IMR-90 (cell line): ENCODE results near the gene RAPH1. TPM values are rescaled to one million over a fixed set of nuclear protein-coding genes. Genes with fewer than 3 reads are reported as not detected.

Source experiments
- ATAC-seq: fragments of 200-7000 bp; cut with Tn5 transposase; 2 replicates; pipeline ENCODE4 v1.9.1; 2020; ENCODE audit warnings: low read depth, mild to moderate bottlenecking, moderate library complexity
- BruUV-seq: library from RNA; stranded (reverse); fragments of 400-500 nt; replicated peaks from 2 replicates; lab custom pipeline; 2021; lab: Mats Ljungman, UMichigan
- CTCF ChIA-PET: fragments of 300-600 bp; formaldehyde crosslinking; extraction: SDS; loops from one replicate; lab custom pipeline; 2021; ENCODE audit warnings: antibody characterized with exemption; lab: Yijun Ruan, JAX
- POLR2A ChIA-PET: fragments of 300-600 bp; sonication (Branson Sonifier 250); formaldehyde crosslinking; loops from one replicate; lab custom pipeline; 2022; ENCODE audit warnings: antibody characterized with exemption; ENCODE audit not compliant: unreplicated experiment; lab: Charles Lee
- DNase-seq: peaks from one replicate; pipeline ENCODE4 v3.0.0; 2013
- H2AFZ ChIP-seq: replicated peaks from 2 replicates; pipeline ENCODE3; 2013; ENCODE audit warnings: low read length, mild to moderate bottlenecking; ENCODE audit not compliant: poor library complexity
- H2AK5ac ChIP-seq: 2 replicates; pipeline ENCODE4 v1.6.1; 2013; ENCODE audit warnings: low read depth, low read length, inconsistent platforms
- H2AK9ac ChIP-seq: replicated peaks from 2 replicates; pipeline ENCODE3; 2013; ENCODE audit warnings: mild to moderate bottlenecking, low read depth, low read length, moderate library complexity; ENCODE audit not compliant: poor library complexity
- H2BK120ac ChIP-seq: 2 replicates; pipeline ENCODE4 v1.6.1; 2013; ENCODE audit warnings: low read depth, low read length, inconsistent platforms
- H2BK15ac ChIP-seq: 3 replicates; pipeline ENCODE4 v1.6.1; 2013; ENCODE audit warnings: low read depth, low read length, inconsistent platforms
- H2BK20ac ChIP-seq: 2 replicates; pipeline ENCODE4 v1.6.1; 2013; ENCODE audit warnings: low read depth, mild to moderate bottlenecking, inconsistent platforms, low read length, moderate library complexity
- H2BK5ac ChIP-seq: 2 replicates; pipeline ENCODE4 v1.6.1; 2013; ENCODE audit warnings: mild to moderate bottlenecking, low read depth, low read length, inconsistent platforms; ENCODE audit not compliant: poor library complexity, severe bottlenecking
- H3K14ac ChIP-seq: replicated peaks from 2 replicates; pipeline ENCODE4 v1.6.1; 2013; ENCODE audit warnings: low read depth, low read length, inconsistent platforms
- H3K18ac ChIP-seq: 2 replicates; pipeline ENCODE4 v1.6.1; 2013; ENCODE audit warnings: low read depth, low read length, control low read depth
- H3K23ac ChIP-seq: 2 replicates; pipeline ENCODE4 v1.6.1; 2013; ENCODE audit warnings: low read depth, low read length, inconsistent platforms
- H3K27ac ChIP-seq: 2 replicates; pipeline ENCODE4 v1.5.1; 2013; ENCODE audit warnings: mild to moderate bottlenecking, control low read depth, low read length; ENCODE audit not compliant: insufficient read depth
- H3K27me3 ChIP-seq: 2 replicates; pipeline ENCODE4 v1.6.1; 2013; ENCODE audit warnings: low read length; ENCODE audit not compliant: control insufficient read depth, insufficient read depth
- H3K36me3 ChIP-seq: 2 replicates; pipeline ENCODE4 v1.6.1; 2013; ENCODE audit warnings: low read length, mixed read lengths; ENCODE audit not compliant: control insufficient read depth, insufficient read depth
- H3K4ac ChIP-seq: 2 replicates; pipeline ENCODE4 v1.6.1; 2013; ENCODE audit warnings: low read depth, low read length, inconsistent platforms
- H3K4me1 ChIP-seq: 2 replicates; pipeline ENCODE4 v1.6.1; 2013; ENCODE audit warnings: low read length, mixed read lengths; ENCODE audit not compliant: control insufficient read depth, insufficient read depth
- H3K4me2 ChIP-seq: 2 replicates; pipeline ENCODE4 v1.6.1; 2013; ENCODE audit warnings: low read depth, mild to moderate bottlenecking, control low read depth, low read length, moderate library complexity
- H3K4me3 ChIP-seq: 2 replicates; pipeline ENCODE4 v1.5.1; 2013; ENCODE audit warnings: low read depth, mild to moderate bottlenecking, control low read depth, low read length, moderate library complexity; ENCODE audit not compliant: insufficient read depth
- H3K56ac ChIP-seq: 2 replicates; pipeline ENCODE4 v1.6.1; 2013; ENCODE audit warnings: low read length, inconsistent platforms; ENCODE audit not compliant: insufficient read depth; ENCODE audit errors: extremely low read depth
- H3K79me1 ChIP-seq, 2 experiments: 2 replicates each; pipeline ENCODE4 v1.6.1; 2013; ENCODE audit warnings: low read length in 2 of 2, inconsistent platforms in 1 of 2, low read depth in 1 of 2
- H3K9ac ChIP-seq: 2 replicates; pipeline ENCODE4 v1.6.1; 2013; ENCODE audit warnings: low read depth, low read length, control low read depth
- H3K9me1 ChIP-seq: 2 replicates; pipeline ENCODE4 v1.6.1; 2013; ENCODE audit warnings: low read length, inconsistent platforms; ENCODE audit not compliant: insufficient read depth
- H3K9me3 ChIP-seq: 2 replicates; pipeline ENCODE4 v1.6.1; 2013; ENCODE audit warnings: low read length; ENCODE audit not compliant: control insufficient read depth, insufficient read depth
- H4K20me1 ChIP-seq: 2 replicates; pipeline ENCODE4 v1.6.1; 2013; ENCODE audit warnings: low read length, inconsistent platforms; ENCODE audit not compliant: insufficient read depth
- H4K5ac ChIP-seq: 2 replicates; pipeline ENCODE4 v1.6.1; 2013; ENCODE audit warnings: mild to moderate bottlenecking, low read depth, low read length, control low read depth
- H4K8ac ChIP-seq, 2 experiments: 2 replicates each; pipeline ENCODE4 v1.6.1; 2013; ENCODE audit warnings: low read depth in 2 of 2, low read length in 2 of 2, control low read depth in 1 of 2, inconsistent platforms in 1 of 2
- H4K91ac ChIP-seq: 2 replicates; pipeline ENCODE4 v1.6.1; 2013; ENCODE audit warnings: low read depth, low read length, inconsistent platforms; ENCODE audit not compliant: insufficient read depth
- POLR2A ChIP-seq: IDR thresholded peaks from 2 replicates; pipeline ENCODE4 v1.6.1; 2012; ENCODE audit warnings: mild to moderate bottlenecking, low read depth, low read length
- RCOR1 ChIP-seq: IDR thresholded peaks from 2 replicates; pipeline ENCODE4 v1.6.1; 2012; ENCODE audit warnings: mild to moderate bottlenecking, low read length, improper control_type of control experiment; ENCODE audit not compliant: insufficient replicate concordance
- SMC3 ChIP-seq: fragments of 150-350 bp; IDR thresholded peaks from 2 replicates; pipeline ENCODE4 v1.6.1; 2016; ENCODE audit warnings: low read depth, mild to moderate bottlenecking, antibody characterized with exemption, low read length, moderate library complexity
- WGBS, 2 experiments: methylation state at CpG; one replicate each; pipeline versions ENCODE4 v1.1.5 to v1.1.7; 2013; ENCODE audit warnings: missing lambda C conversion rate in 2 of 2; ENCODE audit not compliant: insufficient read length in 1 of 2; ENCODE audit errors: extremely low coverage in 2 of 2; 5-methylcytosine and 5-hydroxymethylcytosine counted together
- dilution Hi-C: fragments of 300-500 bp; cut with HindIII; formaldehyde crosslinking; loops from one replicate; pipeline ENCODE4 v1.14.3; 2018; ENCODE audit warnings: low sequenced_read_pairs; ENCODE audit not compliant: unreplicated experiment
- in situ Hi-C: fragments of 300-500 bp; cut with MboI; formaldehyde crosslinking; loops from 3 replicates; pipeline ENCODE4 v1.14.3; 2019; ENCODE audit warnings: low sequenced_read_pairs, inconsistent platforms, mixed read lengths
- intact Hi-C: fragments of 100-400 bp; cut with micrococcal nuclease; formaldehyde crosslinking; loops from 2 replicates; pipeline ENCODE4 v1.10.0; 2022
- polyA plus RNA-seq, 3 experiments: library from polyadenylated mRNA; depleted of rRNA; stranded (reverse); fragments of >200 nt; gene quantifications; 2 replicates each; pipeline ENCODE4 v1.2.3, GENCODE V29; 2012; ENCODE audit warnings: low replicate concordance in 1 of 3
- total RNA-seq: library from RNA; depleted of rRNA; stranded (reverse); fragments of >200 nt; gene quantifications from 2 replicates; pipeline ENCODE4 v1.2.3, GENCODE V29; 2012

Gene RAPH1
- total and polyA plus RNA-seq, 2 of the 4 experiments (the other 2 are of a cell fraction), result 7.5 to 15.1 TPM

GRCh38 chr2:203379156-203379555, 155.9 kb downstream of the RAPH1 start:
- H3K79me1 ChIP-seq, result peaks cover 16 to 35% of the 10 kb centered on the region in 2 experiments
- no peak overlapping the region for H3K9ac ChIP-seq
- no peak overlapping the region for H3K18ac ChIP-seq
- DNase-seq, result no peak
- no peak overlapping the region for H2AK5ac ChIP-seq
- CTCF ChIA-PET, result interaction anchor here (0.6 kb wide), 1 partner anchor 13 kb away, joined by 3 read pairs; no protein-coding TSS in a partner anchor
- H2AK9ac ChIP-seq, result no peak overlapping the region
- H4K5ac ChIP-seq, result no peak overlapping the region
- 100% methylated on average over 2 of the region's 3 CpGs; no CpG with 5 or more reads in 1 of the 2 experiments for WGBS, 2 experiments
- POLR2A ChIA-PET, result no interaction called here
- H3K9me3 ChIP-seq, result no peaks in the 10 kb centered on the region
- H2BK120ac ChIP-seq, result no peak overlapping the region
- no peak overlapping the region for H2BK5ac ChIP-seq
- 0 out of 2 replicates have a peak, but pooled peaks cover 3% of the 10 kb centered on the region for H3K9me1 ChIP-seq
- BruUV-seq, result no TSS peak
- H3K27me3 ChIP-seq, result no peaks in the 10 kb centered on the region
- no peak overlapping the region for H4K8ac ChIP-seq
- H3K56ac ChIP-seq, result no peak overlapping the region
- H3K4me2 ChIP-seq, result no peak overlapping the region
- ATAC-seq, result no peak
- H3K27ac ChIP-seq, result no peak overlapping the region
- H3K36me3 ChIP-seq, result peaks cover 4% of the 10 kb centered on the region; the same call in 1 of the 2 replicates
- no peaks in the 10 kb centered on the region for H4K20me1 ChIP-seq
- H4K91ac ChIP-seq, result no peak overlapping the region
- H3K4me3 ChIP-seq, result no peak overlapping the region
- no peak overlapping the region for H2AFZ ChIP-seq
- no peak overlapping the region for H3K4ac ChIP-seq
- H2BK20ac ChIP-seq, result no peak overlapping the region
- dilution Hi-C loops (no loop called here), in situ Hi-C loops (no loop called here), intact Hi-C loops (no loop called here)
- no peaks in the 10 kb centered on the region for H3K4me1 ChIP-seq
- no peak overlapping the region for H3K23ac ChIP-seq
- TF ChIP-seq RCOR1 (no peak), POLR2A (no peak), SMC3 (no peak)
- no peak overlapping the region for H3K14ac ChIP-seq
- no peak overlapping the region for H2BK15ac ChIP-seq
